Caco-2 (cell line): ENCODE data around the gene GRIK4. TPM values are rescaled to one million over a fixed set of nuclear protein-coding genes. Genes with fewer than 3 reads are reported as not detected.

Source experiments
- BruUV-seq: library from RNA; stranded (reverse); fragments of 400-500 nt; replicated peaks from 2 replicates; lab custom pipeline; 2021; lab: Mats Ljungman, UMichigan
- CTCF ChIA-PET: fragments of 300-600 bp; sonication (Branson Sonifier 250); formaldehyde crosslinking; loops from one replicate; lab custom pipeline; 2022; ENCODE audit warnings: antibody characterized with exemption; lab: Charles Lee
- POLR2A ChIA-PET: fragments of 300-600 bp; sonication (Branson Sonifier 250); formaldehyde crosslinking; loops from one replicate; lab custom pipeline; 2022; ENCODE audit warnings: antibody characterized with exemption; lab: Charles Lee
- DNase-seq, 2 experiments: peaks; one replicate each; pipeline versions ENCODE4 v3.0.0 to v3.0.0-alpha.2; 2020 to 2022
- H3K27me3 ChIP-seq: replicated peaks from 2 replicates; pipeline ENCODE4 v1.6.0; 2011; ENCODE audit warnings: low read length; ENCODE audit not compliant: control insufficient read depth, insufficient read depth
- H3K36me3 ChIP-seq: 2 replicates; pipeline ENCODE4 v1.5.1; 2011; ENCODE audit warnings: low read length; ENCODE audit not compliant: control insufficient read depth, insufficient read depth
- H3K4me1 ChIP-seq: fragments of 250-450 bp; sonication (Bioruptor Pico); 2 replicates; pipeline ENCODE4 v1.5.1; 2020; ENCODE audit warnings: mild to moderate bottlenecking
- H3K4me3 ChIP-seq: 2 replicates; pipeline ENCODE4 v1.5.1; 2011; ENCODE audit warnings: low read depth, mild to moderate bottlenecking, control low read depth, low read length
- H3K9me3 ChIP-seq: fragments of 250-450 bp; sonication (Bioruptor Pico); 2 replicates; pipeline ENCODE4 v1.5.1; 2020; ENCODE audit warnings: mild to moderate bottlenecking, moderate library complexity
- H3K27ac Mint-ChIP-seq: one replicate; pipeline ENCODE4 v1.8.0; 2022; ENCODE audit warnings: mixed read lengths; ENCODE audit not compliant: unreplicated experiment
- H3K27me3 Mint-ChIP-seq: one replicate; pipeline ENCODE4 v1.8.0; 2022; ENCODE audit warnings: mixed read lengths; ENCODE audit not compliant: insufficient read depth, unreplicated experiment
- H3K36me3 Mint-ChIP-seq: one replicate; pipeline ENCODE4 v1.8.0; 2022; ENCODE audit warnings: mild to moderate bottlenecking, mixed read lengths; ENCODE audit not compliant: insufficient read depth, unreplicated experiment
- H3K4me1 Mint-ChIP-seq: one replicate; pipeline ENCODE4 v1.8.0; 2022; ENCODE audit warnings: low read depth, mixed read lengths; ENCODE audit not compliant: unreplicated experiment
- H3K4me3 Mint-ChIP-seq: one replicate; pipeline ENCODE4 v1.8.0; 2022; ENCODE audit warnings: mild to moderate bottlenecking, moderate library complexity, mixed read lengths; ENCODE audit not compliant: unreplicated experiment
- H3K9me3 Mint-ChIP-seq: one replicate; pipeline ENCODE4 v1.8.0; 2022; ENCODE audit warnings: mixed read lengths; ENCODE audit not compliant: unreplicated experiment
- intact Hi-C: fragments of 100-400 bp; cut with micrococcal nuclease; formaldehyde crosslinking; loops from one replicate; pipeline ENCODE4 v1.10.0; 2022; ENCODE audit not compliant: unreplicated experiment
- total RNA-seq: library from RNA; stranded (reverse); gene quantifications from 2 replicates; pipeline ENCODE4 v1.2.3, GENCODE V29; 2022
- TF ChIP-seq, protein P1 (sequence below), 2 experiments: fragments of 200-600 bp in 1 of 2; IDR thresholded peaks; 1 replicate in 1 of 2; 2 replicates in 1 of 2; pipeline versions ENCODE4 v1.5.1 to v1.8.0; 2011 to 2022; ENCODE audit warnings: antibody characterized with exemption in 1 of 2, control low read depth in 1 of 2, inconsistent platforms in 1 of 2, low read depth in 1 of 2, low read length in 1 of 2, mild to moderate bottlenecking in 1 of 2, moderate library complexity in 1 of 2; ENCODE audit not compliant: insufficient read depth in 1 of 2, severe bottlenecking in 1 of 2, unreplicated experiment in 1 of 2

GRIK4 gene
- total RNA-seq, 1 experiment from 2014 or later = 2.0 TPM

DNA sequence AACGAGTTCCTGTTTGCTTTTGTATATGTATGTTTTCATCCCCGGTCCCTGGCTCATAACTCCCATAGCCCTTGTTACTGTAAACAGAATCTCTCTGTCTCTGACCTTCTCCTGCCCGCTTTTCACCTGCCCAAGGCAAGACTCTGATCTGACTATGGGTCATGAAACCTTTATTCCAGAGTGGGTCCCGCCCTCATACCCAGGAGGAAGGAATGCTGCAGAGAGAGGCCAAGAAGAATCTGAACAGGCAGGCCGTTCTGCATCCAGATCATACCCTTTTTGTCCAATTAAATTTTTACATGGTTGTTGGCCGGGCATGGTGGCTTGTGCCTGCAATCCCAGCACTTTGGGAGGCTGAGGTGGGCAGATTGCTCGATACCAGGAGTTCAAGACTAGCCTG lies 39.6 kb downstream of the GRIK4 start:
- Mint-ChIP-seq H3K27me3 (no peaks in the 10 kb centered on the region), H3K4me3 (no peak overlapping the region), H3K27ac (no peak overlapping the region), H3K36me3 (no peaks in the 10 kb centered on the region), H3K4me1 (peaks cover 5% of the 10 kb centered on the region), H3K9me3 (no peaks in the 10 kb centered on the region)
- POLR2A ChIA-PET = no interaction called here
- Histone ChIP-seq H3K4me3 (no peak overlapping the region), H3K27me3 (no peaks in the 10 kb centered on the region), H3K4me1 (no peaks in the 10 kb centered on the region), H3K36me3 (no peaks in the 10 kb centered on the region), H3K9me3 (no peaks in the 10 kb centered on the region)
- intact Hi-C loops = no loop called here
- no TSS peak for BruUV-seq
- TF ChIP-seq, protein P1, sequence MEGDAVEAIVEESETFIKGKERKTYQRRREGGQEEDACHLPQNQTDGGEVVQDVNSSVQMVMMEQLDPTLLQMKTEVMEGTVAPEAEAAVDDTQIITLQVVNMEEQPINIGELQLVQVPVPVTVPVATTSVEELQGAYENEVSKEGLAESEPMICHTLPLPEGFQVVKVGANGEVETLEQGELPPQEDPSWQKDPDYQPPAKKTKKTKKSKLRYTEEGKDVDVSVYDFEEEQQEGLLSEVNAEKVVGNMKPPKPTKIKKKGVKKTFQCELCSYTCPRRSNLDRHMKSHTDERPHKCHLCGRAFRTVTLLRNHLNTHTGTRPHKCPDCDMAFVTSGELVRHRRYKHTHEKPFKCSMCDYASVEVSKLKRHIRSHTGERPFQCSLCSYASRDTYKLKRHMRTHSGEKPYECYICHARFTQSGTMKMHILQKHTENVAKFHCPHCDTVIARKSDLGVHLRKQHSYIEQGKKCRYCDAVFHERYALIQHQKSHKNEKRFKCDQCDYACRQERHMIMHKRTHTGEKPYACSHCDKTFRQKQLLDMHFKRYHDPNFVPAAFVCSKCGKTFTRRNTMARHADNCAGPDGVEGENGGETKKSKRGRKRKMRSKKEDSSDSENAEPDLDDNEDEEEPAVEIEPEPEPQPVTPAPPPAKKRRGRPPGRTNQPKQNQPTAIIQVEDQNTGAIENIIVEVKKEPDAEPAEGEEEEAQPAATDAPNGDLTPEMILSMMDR (IDR thresholded peaks at IDR 0.05; ENCODE audit: insufficient read depth in 1 of 2, low read depth in 1 of 2, low read length in 1 of 2, severe bottlenecking in 1 of 2, unreplicated experiment in 1 of 2) = no peak
- DNase-seq = no peak
- CTCF ChIA-PET = no interaction called here

DNA sequence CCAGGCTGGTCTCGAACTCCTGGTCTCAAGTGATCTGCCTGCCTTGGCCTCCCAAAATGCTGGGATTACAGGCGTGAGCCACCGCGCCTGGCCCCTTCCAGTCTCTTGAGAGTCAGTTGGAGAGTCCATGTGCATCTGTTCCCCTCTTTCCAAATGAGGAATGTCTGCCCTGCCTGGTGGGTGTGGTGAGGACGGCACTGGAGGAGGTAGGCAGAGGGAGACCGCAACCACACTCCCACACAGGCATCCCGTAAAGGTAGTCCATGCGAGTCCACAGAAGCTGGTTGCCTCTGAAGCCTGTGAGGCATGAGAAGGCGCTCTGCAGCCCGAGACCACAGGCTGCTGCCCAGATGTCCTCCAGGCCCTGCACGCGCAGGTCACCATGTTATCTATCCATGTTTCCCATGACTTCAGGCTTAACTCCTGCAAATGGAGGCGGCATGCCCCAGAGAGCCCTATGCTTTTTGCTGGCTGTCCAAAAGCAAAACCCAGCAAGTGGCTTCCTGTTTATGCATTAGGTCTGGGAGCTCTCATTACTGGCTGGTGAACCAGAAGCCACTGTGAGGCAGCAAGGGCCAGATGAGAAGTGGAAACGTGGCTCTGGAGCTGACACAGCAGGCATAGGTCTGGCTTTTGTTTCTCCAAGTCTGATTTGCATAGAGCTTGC lies 43.4 kb downstream of the GRIK4 start:
- Mint-ChIP-seq H3K36me3 (no peaks in the 10 kb centered on the region), H3K4me3 (no peak overlapping the region), H3K9me3 (no peaks in the 10 kb centered on the region), H3K4me1 (peaks cover 5% of the 10 kb centered on the region), H3K27ac (no peak overlapping the region), H3K27me3 (no peaks in the 10 kb centered on the region)
- no TSS peak for BruUV-seq
- Histone ChIP-seq H3K4me3 (no peak overlapping the region), H3K36me3 (no peaks in the 10 kb centered on the region), H3K9me3 (no peaks in the 10 kb centered on the region), H3K4me1 (no peaks in the 10 kb centered on the region), H3K27me3 (no peaks in the 10 kb centered on the region)
- ChIA-PET CTCF (no interaction called here), POLR2A (no interaction called here)
- TF ChIP-seq, protein P1 (IDR thresholded peaks at IDR 0.05; ENCODE audit: insufficient read depth in 1 of 2, low read depth in 1 of 2, low read length in 1 of 2, severe bottlenecking in 1 of 2, unreplicated experiment in 1 of 2) = no peak
- no peak for DNase-seq
- intact Hi-C loops = no loop called here

DNA sequence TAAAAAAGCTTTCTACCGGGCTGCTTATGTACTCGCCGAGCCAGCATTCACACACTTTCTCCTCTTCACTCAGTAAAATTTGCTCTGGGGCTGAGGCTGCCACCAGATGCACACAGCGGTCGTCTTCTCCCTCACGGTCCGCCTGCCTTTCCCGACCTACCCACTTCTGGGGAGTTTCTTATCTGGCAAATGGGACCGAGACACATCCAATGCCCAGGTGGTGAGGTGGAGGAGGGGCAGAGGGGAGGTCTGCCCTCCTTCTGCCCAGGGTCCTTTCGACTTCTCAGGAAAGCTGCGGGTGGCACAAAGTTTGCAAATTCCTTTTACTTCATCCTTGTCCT lies 43.9 kb downstream of the GRIK4 start:
- intact Hi-C loops = no loop called here
- no peak for DNase-seq
- BruUV-seq = no TSS peak
- Histone ChIP-seq H3K36me3 (no peaks in the 10 kb centered on the region), H3K9me3 (no peaks in the 10 kb centered on the region), H3K27me3 (no peaks in the 10 kb centered on the region), H3K4me1 (no peaks in the 10 kb centered on the region), H3K4me3 (no peak overlapping the region)
- POLR2A ChIA-PET = no interaction called here
- no peaks in the 10 kb centered on the region for H3K9me3 Mint-ChIP-seq
- TF ChIP-seq, protein P1 (IDR thresholded peaks at IDR 0.05; ENCODE audit: insufficient read depth in 1 of 2, low read depth in 1 of 2, low read length in 1 of 2, severe bottlenecking in 1 of 2, unreplicated experiment in 1 of 2) = no peak
- peaks cover 5% of the 10 kb centered on the region for H3K4me1 Mint-ChIP-seq
- CTCF ChIA-PET = no interaction called here
- no peaks in the 10 kb centered on the region for H3K27me3 Mint-ChIP-seq
- no peak overlapping the region for H3K4me3 Mint-ChIP-seq
- no peak overlapping the region for H3K27ac Mint-ChIP-seq
- H3K36me3 Mint-ChIP-seq = no peaks in the 10 kb centered on the region
